Skin epidermis (tissue), 12 donors: ENCODE measurements around the gene RPL6.
"Not testable (repeated sequence)": the region's sequence is repeated elsewhere in the genome, so short reads cannot be mapped to it uniquely, and the experiment has no call there.

Experiments used
- H3K27ac ChIP-seq, 21 experiments: fragments of 200-600 bp; sonication (generic) in 11 of 21; one replicate each; pipeline ENCODE4 v1.5.0; 2020; ENCODE audit warnings: mild to moderate bottlenecking in 3 of 21, inconsistent platforms in 2 of 21, moderate library complexity in 2 of 21
- H3K4me3 ChIP-seq, 7 experiments: fragments of 200-600 bp; sonication (generic) in 2 of 7; one replicate each; pipeline ENCODE4 v1.5.0; 2020; ENCODE audit warnings: inconsistent platforms in 2 of 7, mild to moderate bottlenecking in 2 of 7, moderate library complexity in 1 of 7

Gene RPL6

DNA sequence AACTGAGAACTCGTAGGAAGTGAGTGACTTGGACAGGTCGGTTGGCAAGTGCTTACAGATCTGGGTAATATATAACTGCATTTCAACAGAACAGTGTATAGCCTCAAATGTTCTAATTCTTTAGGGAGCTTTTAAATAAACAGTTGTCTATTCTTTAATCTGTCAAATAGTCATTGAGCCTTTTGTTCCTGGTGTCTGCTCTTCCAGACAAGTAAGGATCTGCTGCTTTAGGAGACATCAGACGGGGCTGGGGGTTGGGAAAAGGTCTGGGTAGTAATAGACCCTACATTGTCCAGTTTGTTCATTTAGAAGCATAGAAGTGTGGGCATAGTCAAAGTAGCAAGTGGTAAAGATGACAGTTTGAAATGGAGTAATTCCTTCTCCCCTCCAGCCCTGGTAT, 11.3 kb upstream of the RPL6 start:
- Histone ChIP-seq H3K27ac (peak overlapping the region in 1 of 21 experiments; percentile 25), H3K4me3 (no peak overlapping the region)

DNA sequence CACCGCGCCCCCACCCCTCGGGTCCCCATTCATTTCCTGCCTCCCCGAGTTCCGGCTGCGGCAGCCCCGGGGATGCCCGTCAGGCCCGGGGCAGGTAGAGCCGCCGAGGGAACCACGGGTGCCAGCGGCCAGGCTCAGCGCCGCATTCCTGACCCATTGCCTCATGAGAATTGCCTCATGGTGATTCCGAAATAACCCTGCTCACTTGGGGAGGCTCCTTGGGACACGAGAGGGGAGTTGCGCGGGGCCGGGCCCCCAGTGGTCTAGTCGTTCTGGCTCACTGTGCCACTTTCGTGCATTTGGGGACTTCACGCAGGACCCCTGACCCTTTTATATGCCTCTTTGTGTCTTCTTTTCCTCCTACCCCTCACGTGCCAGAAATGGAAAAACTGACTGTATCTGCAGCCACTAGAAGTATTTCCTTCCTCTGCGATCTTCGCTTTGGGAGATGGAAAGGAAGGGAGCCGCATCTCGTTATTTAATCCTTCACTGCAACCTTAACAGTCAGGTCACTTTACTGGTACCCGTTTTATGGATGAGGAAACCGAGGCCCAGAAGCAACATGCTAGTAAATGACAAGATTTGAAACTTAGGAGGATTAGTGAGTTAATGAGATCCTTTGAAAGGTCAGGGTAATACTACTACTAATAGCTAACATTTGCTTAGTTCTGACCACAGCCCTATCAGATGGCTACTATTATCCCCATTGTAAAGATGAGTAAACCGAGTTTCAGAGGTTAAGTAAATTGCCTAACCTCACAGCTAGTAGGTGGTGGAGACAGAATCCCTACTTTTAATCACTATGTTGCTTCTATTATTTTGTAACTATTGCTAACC, 10.1 kb upstream of the RPL6 start:
- peak overlapping the region; percentile 72 to 99 (median 87) for H3K4me3 ChIP-seq
- peak overlapping the region; percentile 88 to 100 (median 96) for H3K27ac ChIP-seq

DNA sequence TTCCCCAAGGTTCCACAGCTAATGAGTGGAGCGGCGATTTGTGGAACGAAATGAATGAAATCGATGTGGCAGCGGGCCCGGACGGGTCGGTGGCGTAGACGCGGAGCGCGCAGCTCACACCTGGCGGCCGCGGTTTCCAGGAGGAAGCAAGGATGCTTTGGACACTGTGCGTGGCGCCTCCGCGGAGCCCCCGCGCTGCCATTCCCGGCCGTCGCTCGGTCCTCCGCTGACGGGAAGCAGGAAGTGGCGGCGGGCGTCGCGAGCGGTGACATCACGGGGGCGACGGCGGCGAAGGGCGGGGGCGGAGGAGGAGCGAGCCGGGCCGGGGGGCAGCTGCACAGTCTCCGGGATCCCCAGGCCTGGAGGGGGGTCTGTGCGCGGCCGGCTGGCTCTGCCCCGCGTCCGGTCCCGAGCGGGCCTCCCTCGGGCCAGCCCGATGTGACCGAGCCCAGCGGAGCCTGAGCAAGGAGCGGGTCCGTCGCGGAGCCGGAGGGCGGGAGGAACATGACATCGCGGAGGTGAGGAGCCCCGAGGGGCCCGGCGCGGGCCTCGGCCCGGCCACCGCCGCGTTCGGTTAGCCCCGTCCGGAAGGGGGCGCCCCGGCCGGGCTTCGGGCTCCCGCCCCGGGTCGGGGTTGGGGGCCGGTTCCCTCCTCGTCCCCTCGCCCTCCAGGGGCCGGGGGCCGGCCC, 9.3 kb upstream of the RPL6 start, which contains the start of gene PTPN11:
PTPN11 (plus strand) TSS at position 340 of the 689 bp plus-strand sequence; CDS start at position 505, 165 bp downstream.
- peak within 1 kb of the TSS; percentile 88 to 100 (median 96) for H3K27ac ChIP-seq
- peak within 1 kb of the TSS; percentile 72 to 99 (median 87) for H3K4me3 ChIP-seq

DNA sequence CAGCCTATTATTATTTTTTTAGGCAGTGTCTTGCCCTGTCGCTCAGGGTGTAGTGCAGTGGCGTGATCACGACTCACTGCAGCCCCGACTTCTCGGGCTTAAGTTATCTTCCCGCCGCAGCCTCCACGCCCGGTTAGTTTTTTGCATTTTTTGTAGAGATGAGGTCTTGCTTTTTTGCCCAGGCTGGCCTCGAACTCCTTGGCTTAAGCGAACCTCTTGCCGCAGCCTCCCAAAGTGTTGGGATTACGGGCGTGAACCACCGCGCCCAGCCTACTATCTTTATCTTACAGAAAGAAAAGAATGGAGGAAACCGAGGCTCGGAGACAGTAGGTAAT, 8.8 kb upstream of the RPL6 start:
- Histone ChIP-seq H3K4me3 (peak overlapping the region; percentile 72 to 99 (median 87)), H3K27ac (peak overlapping the region; percentile 47 to 100 (median 96))

DNA sequence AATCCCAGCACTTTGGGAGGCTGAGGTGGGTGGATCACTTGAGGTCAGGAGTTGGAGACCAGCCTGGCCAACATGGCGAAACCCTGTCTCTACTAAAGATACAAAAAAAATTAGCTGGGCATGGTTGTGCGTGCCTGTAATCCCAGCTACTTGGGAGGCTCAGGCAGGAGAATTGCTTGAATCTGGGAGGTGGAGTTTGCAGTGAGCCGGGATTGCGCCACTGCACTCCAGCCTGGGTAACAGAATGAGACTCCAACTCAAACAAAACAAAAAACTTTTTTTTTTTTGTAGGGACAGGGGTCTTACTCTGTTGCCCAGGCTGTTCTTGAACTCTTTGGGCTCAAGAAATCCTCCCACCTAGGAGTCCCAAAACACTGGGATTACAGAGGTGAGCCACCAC, 6.1 kb upstream of the RPL6 start:
- H3K27ac ChIP-seq, H3K4me3 ChIP-seq: not testable (repeated sequence)

DNA sequence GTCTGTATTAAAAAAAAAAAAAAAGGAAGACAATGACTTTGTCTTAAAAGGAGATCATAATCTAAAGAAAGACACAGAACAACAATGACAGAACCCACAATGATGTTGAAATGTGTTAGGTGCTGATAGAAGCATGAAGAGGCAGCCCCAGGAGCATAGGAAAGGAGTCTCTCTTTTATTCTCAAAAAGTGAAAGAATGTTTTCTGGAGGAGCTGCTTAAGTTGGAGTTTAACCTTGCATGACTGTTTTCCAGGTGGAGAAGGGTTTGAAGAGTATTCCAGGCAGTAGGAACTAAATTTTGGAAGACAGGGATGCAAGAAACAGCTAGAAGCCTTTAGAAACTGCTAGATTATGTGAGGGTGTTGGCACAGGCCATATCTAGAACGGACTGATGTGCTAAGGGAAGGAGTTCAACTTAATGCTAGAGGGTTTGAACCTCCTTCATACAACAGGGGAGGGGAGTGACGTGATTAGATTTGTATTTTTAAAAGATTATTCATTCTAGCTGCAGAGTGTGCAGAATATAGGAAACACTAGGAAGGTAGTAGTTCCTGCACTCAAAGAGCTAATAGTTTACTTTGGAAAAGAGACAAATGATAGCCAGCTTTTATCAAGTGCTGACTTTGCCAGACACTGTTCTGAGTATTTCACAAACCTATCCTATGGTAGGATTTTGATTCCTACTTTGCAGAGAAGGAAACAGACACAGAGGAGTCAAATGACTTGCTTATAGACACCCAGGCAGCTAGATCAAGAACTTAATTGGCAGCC, 4.6 kb upstream of the RPL6 start:
- Histone ChIP-seq H3K4me3 (no peak overlapping the region), H3K27ac (no peak overlapping the region)

DNA sequence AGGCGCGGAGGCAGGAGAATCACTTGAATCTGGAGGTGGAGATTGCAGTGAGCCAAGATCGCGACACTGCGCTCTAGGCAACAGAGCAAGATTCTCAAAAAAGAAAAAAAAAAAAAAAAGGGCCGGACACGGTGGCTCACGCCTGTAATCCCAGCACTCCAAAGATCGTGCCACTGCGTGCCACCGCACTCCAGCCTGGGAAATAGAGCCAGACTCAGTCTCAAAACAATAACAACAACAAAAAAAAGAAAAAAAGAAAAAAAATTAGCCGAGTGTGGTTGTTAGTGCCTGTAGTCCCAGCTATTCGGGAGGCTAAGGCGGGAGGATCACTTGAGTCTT, 470 bp upstream of the RPL6 start:
- H3K4me3 ChIP-seq: no peak overlapping the region
- no peak overlapping the region for H3K27ac ChIP-seq

DNA sequence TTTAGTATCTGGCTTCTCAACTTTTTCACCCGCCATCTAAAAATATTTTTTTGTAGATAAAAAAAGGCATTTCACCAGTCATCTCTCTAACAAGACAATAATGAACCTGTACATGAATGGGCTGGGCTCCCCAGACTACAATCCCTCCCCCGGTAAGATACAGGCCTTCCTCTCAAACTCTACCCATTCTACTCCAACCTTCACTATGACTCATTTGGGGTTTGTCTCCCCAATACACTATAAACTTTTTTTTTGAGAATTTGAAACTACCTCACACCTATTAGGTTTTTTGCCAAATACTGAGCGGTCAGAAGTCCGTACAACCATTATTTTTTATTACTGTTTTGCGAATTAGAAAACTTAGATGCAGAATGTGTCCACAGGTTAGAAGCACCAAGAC, 784 bp downstream of the RPL6 start:
- peak overlapping the region in 20 of 21 experiments; percentile 73 to 95 (median 92) for H3K27ac ChIP-seq
- H3K4me3 ChIP-seq: peak overlapping the region; percentile 42 to 82 (median 62)

DNA sequence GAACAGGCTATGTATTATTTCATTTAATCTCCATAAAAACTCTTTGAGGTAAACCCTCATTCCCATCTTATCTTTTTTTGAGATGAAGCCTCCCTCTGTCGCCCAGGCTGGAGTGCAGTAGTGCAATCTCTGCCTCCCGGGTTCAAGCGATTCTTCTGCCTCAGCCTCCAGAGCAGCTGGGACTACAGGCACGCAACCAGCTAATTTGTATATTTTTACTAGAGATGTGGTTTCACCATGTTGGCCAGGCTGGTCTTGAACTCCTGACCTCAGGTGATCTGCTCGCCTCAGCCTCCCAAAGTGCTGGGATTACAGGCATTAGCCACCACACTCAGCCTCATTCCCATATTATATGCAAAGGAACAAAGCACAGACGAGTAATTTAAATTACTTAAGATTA, 1.7 kb downstream of the RPL6 start:
- H3K4me3 ChIP-seq: peak overlapping the region in 4 of 7 experiments; percentile 61 to 82 (median 70)

DNA sequence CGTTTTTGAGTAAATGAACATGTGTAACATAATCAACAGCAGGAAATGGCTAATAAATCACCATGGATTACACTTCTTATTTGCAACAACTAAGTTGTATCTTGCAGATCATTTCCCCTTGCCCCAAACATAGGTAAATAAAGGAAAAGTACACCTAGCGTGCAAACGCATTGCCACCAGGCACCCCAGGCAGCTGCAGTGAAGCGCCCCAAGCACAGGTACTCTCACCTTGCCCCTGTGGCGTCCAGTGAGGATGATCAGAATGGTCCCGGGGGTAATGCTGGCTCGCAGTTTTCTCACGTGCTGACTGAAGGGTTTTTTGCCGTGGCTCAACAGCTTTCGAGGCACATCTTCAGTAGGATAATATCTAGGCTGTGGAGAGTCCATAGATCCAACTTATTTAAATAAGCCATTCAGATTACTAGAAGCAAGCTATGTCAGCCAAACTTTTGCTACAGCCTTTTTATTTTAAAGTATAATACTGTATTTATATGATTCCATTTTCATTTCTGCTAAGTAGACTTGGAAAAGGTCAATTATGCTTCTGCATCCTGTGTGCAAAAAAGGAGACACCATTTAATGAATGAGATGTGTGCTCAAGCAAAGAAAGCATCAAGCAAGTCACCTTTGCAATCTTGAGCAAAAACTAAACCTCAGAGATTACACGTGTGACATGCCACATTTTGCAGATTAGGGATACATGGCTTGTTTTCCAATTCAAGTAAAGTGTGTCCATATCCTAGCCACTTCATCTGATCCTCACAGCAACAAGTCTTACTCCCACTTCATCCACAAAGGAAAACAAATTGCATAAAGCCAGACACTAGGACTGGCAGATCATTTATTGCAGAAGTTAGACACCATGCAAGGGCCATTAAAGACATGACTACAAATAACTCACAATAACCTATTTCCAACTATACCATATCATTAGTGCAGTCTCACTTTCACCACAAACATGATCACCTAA, 2.6 kb downstream of the RPL6 start:
- Histone ChIP-seq H3K4me3 (no peak overlapping the region), H3K27ac (no peak overlapping the region)

More for the DNA sequence above, 1.7 kb downstream of the RPL6 start:
- H3K27ac ChIP-seq: peak overlapping the region in 1 of 21 experiments; percentile 90

DNA sequence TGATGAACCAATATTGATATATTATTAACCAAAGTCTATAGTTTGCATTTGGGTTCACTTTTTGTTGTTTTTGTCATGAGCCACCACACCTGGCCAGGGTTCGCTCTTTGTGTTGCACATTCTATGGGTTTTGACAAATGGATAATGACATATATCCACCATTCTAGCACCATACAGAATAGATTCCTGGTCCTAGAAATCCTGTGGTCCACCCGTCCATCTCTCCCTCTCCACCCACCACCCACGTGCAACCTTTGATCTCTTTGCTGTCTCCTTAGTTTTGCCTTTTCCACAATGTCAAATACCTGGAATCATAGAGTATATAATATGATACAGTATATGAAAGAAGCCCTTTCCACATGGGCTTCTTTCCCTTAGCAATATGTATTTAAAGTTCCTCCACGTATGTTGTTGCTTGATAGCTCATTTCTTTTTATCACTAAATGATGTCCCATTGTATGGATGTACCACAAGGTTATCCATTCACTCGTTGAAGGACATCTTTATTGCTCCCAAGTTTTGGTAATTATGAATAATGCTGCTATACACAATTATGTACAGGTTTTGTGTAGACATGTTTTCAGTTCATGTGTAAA, 7.4 kb downstream of the RPL6 start:
- no peak overlapping the region for H3K4me3 ChIP-seq
- no peak overlapping the region for H3K27ac ChIP-seq

DNA sequence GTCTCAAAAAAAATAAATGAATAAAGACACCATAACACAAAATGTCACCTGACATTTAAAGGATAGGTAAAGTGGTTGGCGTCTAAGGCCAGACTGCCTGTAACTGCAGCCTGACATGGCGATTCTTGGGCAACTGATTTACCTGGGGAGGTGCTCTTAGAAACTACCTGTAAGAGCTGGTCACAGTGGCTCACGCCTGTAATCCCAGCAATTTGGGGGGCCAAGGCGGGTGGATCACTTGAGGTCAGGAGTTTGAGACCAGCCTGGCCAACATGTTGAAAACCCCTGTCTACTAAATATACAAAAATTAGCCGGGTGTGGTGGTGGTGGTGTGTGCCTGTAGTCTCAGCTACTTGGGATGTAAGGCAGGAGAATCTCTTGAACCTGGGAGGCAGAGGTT, 8.4 kb downstream of the RPL6 start:
- no peak overlapping the region for H3K4me3 ChIP-seq
- no peak overlapping the region for H3K27ac ChIP-seq

DNA sequence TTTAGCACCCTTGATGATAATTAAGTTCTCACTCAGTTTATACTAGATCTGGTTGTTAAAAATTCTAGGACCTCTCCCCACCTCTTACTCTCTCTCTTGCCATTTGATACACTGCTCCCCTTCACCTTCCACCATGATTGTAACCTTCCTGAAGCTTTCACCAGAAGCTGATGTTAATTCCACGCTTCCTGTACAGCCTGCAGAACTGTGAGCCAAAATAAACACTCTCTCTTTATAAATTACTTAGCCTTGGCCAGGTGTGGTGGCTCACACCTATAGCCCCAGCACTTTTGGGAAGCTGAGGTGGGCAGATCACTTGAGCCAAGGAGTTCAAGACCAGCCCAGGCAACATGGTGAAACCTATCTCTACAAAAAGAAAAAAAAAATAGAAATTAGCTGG, 16.1 kb downstream of the RPL6 start:
- Histone ChIP-seq H3K4me3 (no peak overlapping the region), H3K27ac (no peak overlapping the region)

DNA sequence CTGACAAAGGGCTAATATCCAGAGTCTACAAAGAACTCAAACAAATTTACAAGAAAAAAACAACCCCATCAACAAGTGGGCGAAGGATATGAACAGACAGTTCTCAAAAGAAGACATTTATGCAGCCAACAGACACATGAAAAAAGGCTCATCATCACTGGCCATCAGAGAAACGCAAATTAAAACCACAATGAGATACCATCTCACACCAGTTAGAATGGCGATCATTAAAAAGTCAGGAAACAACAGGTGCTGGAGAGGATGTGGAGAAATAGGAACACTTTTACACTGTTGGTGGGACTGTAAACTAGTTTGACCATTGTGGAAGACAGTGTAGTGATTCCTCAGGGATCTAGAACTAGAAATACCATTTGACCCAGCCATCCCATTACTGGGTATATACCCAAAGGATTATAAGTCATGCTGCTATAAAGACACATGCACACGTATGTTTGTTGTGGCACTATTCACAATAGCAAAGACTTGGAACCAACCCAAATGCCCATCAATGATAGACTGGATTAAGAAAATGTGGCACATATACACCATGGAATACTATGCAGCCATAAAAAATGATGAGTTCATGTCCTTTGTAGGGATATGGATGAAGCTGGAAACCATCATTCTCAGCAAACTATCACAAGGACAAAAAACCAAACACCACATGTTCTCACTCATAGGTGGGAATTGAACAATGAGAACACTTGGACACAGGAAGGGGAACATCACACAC, 19.3 kb downstream of the RPL6 start:
- not testable (repeated sequence) for H3K27ac ChIP-seq, H3K4me3 ChIP-seq

DNA sequence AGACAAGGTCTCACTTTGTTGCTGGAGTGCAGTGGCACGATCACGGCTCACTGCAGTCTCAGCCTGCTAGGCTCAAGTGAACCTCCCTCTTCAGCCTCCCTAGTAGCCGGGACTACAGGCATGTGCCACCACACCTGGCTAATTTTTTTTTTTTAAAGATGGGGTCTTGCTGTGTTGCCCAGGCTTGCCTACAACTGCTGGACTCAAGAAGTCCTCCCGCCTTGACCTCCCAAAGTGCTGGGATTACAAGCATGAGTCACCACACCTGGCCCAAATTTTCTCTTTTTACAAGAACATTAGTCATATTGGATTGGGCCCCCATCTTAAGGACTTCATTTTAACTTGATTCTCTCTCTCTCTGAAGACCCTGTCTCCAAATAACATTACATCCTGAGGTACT, 20.2 kb downstream of the RPL6 start:
- Histone ChIP-seq H3K4me3 (no peak overlapping the region), H3K27ac (no peak overlapping the region)

DNA sequence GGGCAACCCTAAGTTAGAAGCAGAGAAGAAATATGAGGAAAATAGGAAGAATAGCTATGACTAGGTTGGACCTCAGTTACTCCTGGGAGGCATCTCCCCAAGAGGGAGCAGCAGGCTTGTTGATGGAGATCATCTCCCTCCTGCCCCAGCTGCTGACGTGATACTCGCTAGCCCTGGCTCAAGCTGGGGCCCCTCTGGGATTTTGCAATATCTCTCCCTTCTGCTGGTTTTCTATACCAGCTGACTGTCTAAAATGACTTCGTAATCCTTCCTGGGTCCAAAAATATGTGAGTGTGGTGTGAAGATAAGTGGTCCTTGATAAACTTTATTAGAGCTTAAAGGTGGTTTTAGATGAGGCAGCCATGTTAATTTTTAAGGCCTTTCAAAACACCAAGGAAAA, 22.7 kb downstream of the RPL6 start:
- Histone ChIP-seq H3K4me3 (no peak overlapping the region), H3K27ac (no peak overlapping the region)

DNA sequence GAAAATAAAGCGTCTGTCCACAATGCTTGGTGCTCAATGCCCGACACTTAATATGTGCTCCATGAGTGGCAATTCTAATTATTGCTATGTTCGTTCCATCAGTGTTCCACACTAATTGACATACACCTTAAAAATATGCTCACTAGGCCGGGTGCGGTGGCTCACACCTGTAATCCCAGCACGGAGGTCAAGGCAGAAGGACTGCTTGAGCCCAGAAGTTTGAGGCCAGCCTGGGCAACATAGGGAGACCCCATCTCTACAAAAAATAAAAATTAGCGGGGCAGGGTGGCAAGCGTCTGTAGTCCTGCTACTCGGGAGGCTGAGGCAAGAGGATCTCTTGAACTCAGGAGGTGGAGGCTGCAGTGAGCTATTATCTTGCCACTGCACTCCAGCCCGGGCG, 26.5 kb downstream of the RPL6 start:
- peak overlapping the region; percentile 60 to 98 (median 89) for H3K4me3 ChIP-seq
- H3K27ac ChIP-seq: peak overlapping the region in 13 of 21 experiments; percentile 67 to 94 (median 87)
